Measurements from ENCODE around the gene GALNS.

GALNS gene

GRCh38 chr16:88830783-88831182, 26.0 kb downstream of the GALNS start:
- in situ Hi-C loops (cut with HindIII; ENCODE audit: low sequenced_read_pairs): no loop called here
- TF ChIP-seq CTCF (IDR thresholded peaks at IDR 0.05; ENCODE audit: low read depth, low read length): no peak
- no peak for DNase-seq (ENCODE audit: low read depth, low spot score)
- no peak overlapping the region for H3K4me3 ChIP-seq (ENCODE audit: low read depth, low read length)

GRCh38 chr16:88830258-88830657, 26.5 kb downstream of the GALNS start:
- no peak for TF ChIP-seq CTCF (IDR thresholded peaks at IDR 0.05; ENCODE audit: low read depth, low read length)
- no peak overlapping the region for H3K4me3 ChIP-seq (ENCODE audit: low read depth, low read length)
- no peak for DNase-seq (ENCODE audit: low read depth, low spot score)
- in situ Hi-C loops (cut with HindIII; ENCODE audit: low sequenced_read_pairs): no loop called here

GRCh38 chr16:88828711-88829110, 28.0 kb downstream of the GALNS start:
- no peak for TF ChIP-seq CTCF (IDR thresholded peaks at IDR 0.05; ENCODE audit: low read depth, low read length)
- in situ Hi-C loops (cut with HindIII; ENCODE audit: low sequenced_read_pairs): no loop called here
- DNase-seq (ENCODE audit: low read depth, low spot score): no peak
- H3K4me3 ChIP-seq (ENCODE audit: low read depth, low read length): no peak overlapping the region

- DNase-seq (ENCODE audit: low read depth, low spot score): no peak
- no peak for TF ChIP-seq CTCF (IDR thresholded peaks at IDR 0.05; ENCODE audit: low read depth, low read length)
- in situ Hi-C loops (cut with HindIII; ENCODE audit: low sequenced_read_pairs): no loop called here
- H3K4me3 ChIP-seq (ENCODE audit: low read depth, low read length): no peak overlapping the region
Measured at GRCh38 chr16:88827727-88828126, 29.0 kb downstream of the GALNS start.

- H3K4me3 ChIP-seq (ENCODE audit: low read depth, low read length): no peak overlapping the region
- no peak for DNase-seq (ENCODE audit: low read depth, low spot score)
- in situ Hi-C loops (cut with HindIII; ENCODE audit: low sequenced_read_pairs): no loop called here
- TF ChIP-seq CTCF (IDR thresholded peaks at IDR 0.05; ENCODE audit: low read depth, low read length): no peak
Measured at GRCh38 chr16:88826070-88826840, 30.5 kb downstream of the GALNS start.

GRCh38 chr16:88825146-88825545, 31.6 kb downstream of the GALNS start:
- no peak for TF ChIP-seq CTCF (IDR thresholded peaks at IDR 0.05; ENCODE audit: low read depth, low read length)
- DNase-seq (ENCODE audit: low read depth, low spot score): no peak
- no peak overlapping the region for H3K4me3 ChIP-seq (ENCODE audit: low read depth, low read length)
- in situ Hi-C loops (cut with HindIII; ENCODE audit: low sequenced_read_pairs): no loop called here

Measured in astrocyte of the spinal cord (primary cell).